ENCODE measurements around the gene IL31RA. TPM values are rescaled to one million over a fixed set of nuclear protein-coding genes. Genes with fewer than 3 reads are reported as not detected.

Gene IL31RA
- total and polyA plus RNA-seq, 2 of the 13 experiments (the other 11 are each of a cell fraction or from before 2014, with no cell fraction given): not detected

DNA sequence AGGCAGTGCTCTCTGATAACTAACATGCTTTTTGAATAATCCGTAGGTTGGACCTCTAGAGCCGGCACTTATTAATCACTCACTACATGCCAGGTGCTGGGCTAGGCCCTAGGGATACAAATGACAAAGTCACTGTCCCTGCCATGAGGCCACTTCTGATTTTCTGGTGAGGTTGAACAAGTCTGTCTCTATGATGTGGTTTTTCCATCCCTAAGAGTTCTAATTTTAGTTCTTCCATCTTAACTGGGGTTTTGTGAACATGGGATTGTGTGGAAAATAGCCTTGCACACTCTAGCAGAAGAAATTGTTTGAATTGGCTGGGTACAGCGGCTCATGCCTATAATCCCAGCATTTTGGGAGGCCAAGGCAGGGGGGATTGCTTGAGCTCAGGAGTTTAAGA lies 64.6 kb downstream of the IL31RA start:
- no peak overlapping the region for H3K4me2 ChIP-seq (ENCODE audit: low read depth, low read length)
- no TSS peak for BruUV-seq (replicated peaks)
- TF ChIP-seq MTA1 (CRISPR knock-in tag; IDR thresholded peaks at IDR 0.05; ENCODE audit: borderline replicate concordance) (no peak), IKZF4 (CRISPR knock-in tag; IDR thresholded peaks at IDR 0.05; ENCODE audit: borderline replicate concordance, low read depth, not compliant biosample characterization) (no peak), ZNF713 (CRISPR knock-in tag; IDR thresholded peaks at IDR 0.05) (no peak), FOXK1 (CRISPR knock-in tag; IDR thresholded peaks at IDR 0.05; ENCODE audit: borderline replicate concordance, low read depth) (no peak)
- TF ChIP-seq, protein P1, sequence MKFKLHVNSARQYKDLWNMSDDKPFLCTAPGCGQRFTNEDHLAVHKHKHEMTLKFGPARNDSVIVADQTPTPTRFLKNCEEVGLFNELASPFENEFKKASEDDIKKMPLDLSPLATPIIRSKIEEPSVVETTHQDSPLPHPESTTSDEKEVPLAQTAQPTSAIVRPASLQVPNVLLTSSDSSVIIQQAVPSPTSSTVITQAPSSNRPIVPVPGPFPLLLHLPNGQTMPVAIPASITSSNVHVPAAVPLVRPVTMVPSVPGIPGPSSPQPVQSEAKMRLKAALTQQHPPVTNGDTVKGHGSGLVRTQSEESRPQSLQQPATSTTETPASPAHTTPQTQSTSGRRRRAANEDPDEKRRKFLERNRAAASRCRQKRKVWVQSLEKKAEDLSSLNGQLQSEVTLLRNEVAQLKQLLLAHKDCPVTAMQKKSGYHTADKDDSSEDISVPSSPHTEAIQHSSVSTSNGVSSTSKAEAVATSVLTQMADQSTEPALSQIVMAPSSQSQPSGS (CRISPR knock-in tag; IDR thresholded peaks at IDR 0.05): no peak
- H3K9me3 ChIP-seq (ENCODE audit: low read length): no peaks in the 10 kb centered on the region
- no peaks in the 10 kb centered on the region for H3K36me3 ChIP-seq (replicated peaks in 1 of 2; ENCODE audit: control insufficient read depth in 1 of 2, insufficient read depth in 2 of 2, low read length in 2 of 2)
- no peak overlapping the region for H3K9ac ChIP-seq (ENCODE audit: insufficient read depth, low read depth, low read length)
- DNase-seq (ENCODE audit: low spot score): no peak
- no peaks in the 10 kb centered on the region for H3K79me2 ChIP-seq (ENCODE audit: insufficient read depth, low read length)
- POLR2A ChIA-PET: no interaction called here
- in situ Hi-C loops (cut with HindIII; ENCODE audit: extremely low pct_ligation_motif_present, low pct_unique_long_range_greater_than_20kb): no loop called here
- H3K4me3 ChIP-seq (replicated peaks in 1 of 3; ENCODE audit: insufficient read depth in 1 of 3, low read depth in 2 of 3, low read length in 3 of 3): no peak overlapping the region
- CTCF ChIA-PET (ENCODE audit: low intra/inter-chr PET ratio, low total read pairs): no interaction called here
- H4K20me1 ChIP-seq (ENCODE audit: insufficient read depth, low read length): no peaks in the 10 kb centered on the region
- H2AFZ ChIP-seq (ENCODE audit: low read length): no peak overlapping the region
- H3K27ac ChIP-seq (ENCODE audit: extremely low read length, insufficient read depth, low read length): no peak overlapping the region
- intact Hi-C loops (cut with micrococcal nuclease; ENCODE audit: unreplicated experiment): no loop called here
- no peaks in the 10 kb centered on the region; a peak in 3 of 5 replicates for H3K27me3 ChIP-seq (ENCODE audit: control insufficient read depth in 1 of 2, insufficient read depth in 2 of 2, low read length in 2 of 2)
- peaks cover 58% of the 10 kb centered on the region for H3K4me1 ChIP-seq (ENCODE audit: insufficient read depth, low read length)
- 80% methylated on average over 3 of the region's 3 CpGs for WGBS (ENCODE audit: low lambda C conversion rate)
- no peak for FAIRE-seq
- ATAC-seq: no peak

DNA sequence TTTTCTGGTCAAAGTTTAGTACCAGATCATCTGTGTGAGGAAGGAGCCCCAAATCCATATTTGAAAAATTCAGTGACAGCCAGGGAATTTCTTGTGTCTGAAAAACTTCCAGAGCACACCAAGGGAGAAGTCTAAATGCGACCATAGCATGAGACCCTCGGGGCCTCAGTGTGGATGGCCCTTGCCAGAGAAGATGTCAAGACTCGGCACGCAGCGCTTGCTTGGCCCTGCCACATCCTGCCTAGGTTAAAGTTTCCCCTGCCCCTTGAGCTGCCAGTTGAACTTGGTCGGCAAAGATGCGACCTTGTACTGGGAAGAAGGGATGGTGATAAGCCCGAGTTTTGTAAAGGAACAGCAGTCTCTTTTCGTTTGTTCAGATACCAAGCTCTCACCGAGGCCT lies 65.8 kb downstream of the IL31RA start:
- in situ Hi-C loops (cut with HindIII; ENCODE audit: extremely low pct_ligation_motif_present, low pct_unique_long_range_greater_than_20kb): no loop called here
- no peak overlapping the region for H2AFZ ChIP-seq (ENCODE audit: low read length)
- FAIRE-seq (no peak), DNase-seq (ENCODE audit: low spot score) (no peak), ATAC-seq (no peak)
- no peak for TF ChIP-seq BHLHE40 (IDR thresholded peaks at IDR 0.05; ENCODE audit: low read length)
- no peak for TF ChIP-seq SP4 (CRISPR knock-in tag; IDR thresholded peaks at IDR 0.05)
- no peak for TF ChIP-seq TBL1XR1 (IDR thresholded peaks at IDR 0.05; ENCODE audit: borderline replicate concordance, low read length, partially characterized antibody)
- TF ChIP-seq, protein P2, sequence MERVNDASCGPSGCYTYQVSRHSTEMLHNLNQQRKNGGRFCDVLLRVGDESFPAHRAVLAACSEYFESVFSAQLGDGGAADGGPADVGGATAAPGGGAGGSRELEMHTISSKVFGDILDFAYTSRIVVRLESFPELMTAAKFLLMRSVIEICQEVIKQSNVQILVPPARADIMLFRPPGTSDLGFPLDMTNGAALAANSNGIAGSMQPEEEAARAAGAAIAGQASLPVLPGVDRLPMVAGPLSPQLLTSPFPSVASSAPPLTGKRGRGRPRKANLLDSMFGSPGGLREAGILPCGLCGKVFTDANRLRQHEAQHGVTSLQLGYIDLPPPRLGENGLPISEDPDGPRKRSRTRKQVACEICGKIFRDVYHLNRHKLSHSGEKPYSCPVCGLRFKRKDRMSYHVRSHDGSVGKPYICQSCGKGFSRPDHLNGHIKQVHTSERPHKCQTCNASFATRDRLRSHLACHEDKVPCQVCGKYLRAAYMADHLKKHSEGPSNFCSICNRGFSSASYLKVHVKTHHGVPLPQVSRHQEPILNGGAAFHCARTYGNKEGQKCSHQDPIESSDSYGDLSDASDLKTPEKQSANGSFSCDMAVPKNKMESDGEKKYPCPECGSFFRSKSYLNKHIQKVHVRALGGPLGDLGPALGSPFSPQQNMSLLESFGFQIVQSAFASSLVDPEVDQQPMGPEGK (CRISPR knock-in tag; IDR thresholded peaks at IDR 0.05): no peak
- H3K27me3 ChIP-seq (ENCODE audit: control insufficient read depth in 1 of 2, insufficient read depth in 2 of 2, low read length in 2 of 2): no peaks in the 10 kb centered on the region; a peak in 3 of 5 replicates
- H3K4me2 ChIP-seq (ENCODE audit: low read depth, low read length): no peak overlapping the region; the same call in 1 of the 2 replicates
- H3K79me2 ChIP-seq (ENCODE audit: insufficient read depth, low read length): no peaks in the 10 kb centered on the region
- ChIA-PET POLR2A (no interaction called here), CTCF (ENCODE audit: low intra/inter-chr PET ratio, low total read pairs) (no interaction called here)
- no peak overlapping the region for H3K9ac ChIP-seq (ENCODE audit: insufficient read depth, low read depth, low read length)
- no peaks in the 10 kb centered on the region for H3K9me3 ChIP-seq (ENCODE audit: low read length)
- no peaks in the 10 kb centered on the region for H3K36me3 ChIP-seq (replicated peaks in 1 of 2; ENCODE audit: control insufficient read depth in 1 of 2, insufficient read depth in 2 of 2, low read length in 2 of 2)
- H3K4me3 ChIP-seq (replicated peaks in 1 of 3; ENCODE audit: insufficient read depth in 1 of 3, low read depth in 2 of 3, low read length in 3 of 3): no peak overlapping the region
- H3K4me1 ChIP-seq (ENCODE audit: insufficient read depth, low read length): peaks cover 70% of the 10 kb centered on the region
- no peaks in the 10 kb centered on the region for H4K20me1 ChIP-seq (ENCODE audit: insufficient read depth, low read length)
- 28% methylated on average over 4 of the region's 10 CpGs for WGBS (ENCODE audit: low lambda C conversion rate)
- intact Hi-C loops (cut with micrococcal nuclease; ENCODE audit: unreplicated experiment): no loop called here
- no TSS peak for BruUV-seq (replicated peaks)
- no peak overlapping the region for H3K27ac ChIP-seq (ENCODE audit: extremely low read length, insufficient read depth, low read length)

Data from HepG2 (cell line).